A673 (cell line): ENCODE data around the gene ADM5. TPM values are rescaled to one million over a fixed set of nuclear protein-coding genes. Genes with fewer than 3 reads are reported as not detected.

Source experiments
- BruUV-seq: library from RNA; stranded (reverse); fragments of 400-500 nt; replicated peaks from 2 replicates; lab custom pipeline; 2021; lab: Mats Ljungman, UMichigan
- CTCF ChIA-PET: fragments of 300-600 bp; sonication (Branson Sonifier 250); formaldehyde crosslinking; loops from one replicate; lab custom pipeline; 2022; ENCODE audit warnings: antibody characterized with exemption; lab: Charles Lee
- POLR2A ChIA-PET: fragments of 300-600 bp; sonication (Branson Sonifier 250); formaldehyde crosslinking; loops from one replicate; lab custom pipeline; 2022; ENCODE audit warnings: antibody characterized with exemption; ENCODE audit not compliant: low non-redundant PET; lab: Charles Lee
- DNase-seq: peaks from one replicate; pipeline ENCODE4 v3.0.0-alpha.2; 2015; ENCODE audit warnings: low spot score
- H3K27ac ChIP-seq: fragments of 200-600 bp; sonication (generic); 2 replicates; pipeline ENCODE4 v1.5.1; 2016; ENCODE audit warnings: mixed run types, low read depth, mild to moderate bottlenecking, mixed read lengths, antibody characterized with exemption, low read length; ENCODE audit not compliant: poor library complexity, severe bottlenecking
- H3K27me3 ChIP-seq: fragments of 200-600 bp; sonication (generic); replicated peaks from 2 replicates; pipeline ENCODE4 v1.6.1; 2017; ENCODE audit warnings: mixed run types, low read depth, mild to moderate bottlenecking, mixed read lengths, antibody characterized with exemption, low read length; ENCODE audit not compliant: insufficient read depth, poor library complexity
- H3K36me3 ChIP-seq: fragments of 200-600 bp; sonication (generic); 2 replicates; pipeline ENCODE4 v1.6.1; 2016; ENCODE audit warnings: mixed run types, mild to moderate bottlenecking, mixed read lengths, antibody characterized with exemption, low read length; ENCODE audit not compliant: insufficient read depth, poor library complexity, severe bottlenecking
- H3K4me1 ChIP-seq: fragments of 200-600 bp; sonication (generic); 2 replicates; pipeline ENCODE4 v1.6.1; 2017; ENCODE audit warnings: mixed run types, mild to moderate bottlenecking, mixed read lengths, antibody characterized with exemption, low read length; ENCODE audit not compliant: insufficient read depth, poor library complexity, severe bottlenecking
- H3K4me3 ChIP-seq: fragments of 200-600 bp; sonication (generic); 2 replicates; pipeline ENCODE4 v1.5.1; 2016; ENCODE audit warnings: low read depth, mixed run types, mild to moderate bottlenecking, mixed read lengths, low read length; ENCODE audit not compliant: poor library complexity, severe bottlenecking
- H3K9me3 ChIP-seq: fragments of 200-600 bp; sonication (generic); 2 replicates; pipeline ENCODE4 v1.6.1; 2016; ENCODE audit warnings: mixed run types, low read depth, mild to moderate bottlenecking, mixed read lengths, antibody characterized with exemption, low read length; ENCODE audit not compliant: poor library complexity, severe bottlenecking
- EZH2 ChIP-seq: fragments of 200-600 bp; sonication (generic); IDR thresholded peaks from 2 replicates; pipeline ENCODE4 v1.6.1; 2017; ENCODE audit warnings: borderline replicate concordance, low read depth, mild to moderate bottlenecking, mixed read lengths, antibody characterized with exemption, low read length; ENCODE audit not compliant: poor library complexity, severe bottlenecking
- intact Hi-C: fragments of 100-400 bp; cut with micrococcal nuclease; formaldehyde crosslinking; loops from one replicate; pipeline ENCODE4 v1.10.0; 2022; ENCODE audit not compliant: unreplicated experiment
- total RNA-seq: library from RNA; stranded (reverse); gene quantifications from 2 replicates; pipeline ENCODE4 v1.2.3, GENCODE V29; 2021
- TF ChIP-seq, protein P1 (sequence below): fragments of 300-800, 200-600 bp; sonication (generic); conservative IDR thresholded peaks from 2 replicates; pipeline ENCODE4 v1.5.1; 2017; ENCODE audit warnings: low read depth, mild to moderate bottlenecking, antibody characterized with exemption, low read length, moderate library complexity, mixed read lengths

Gene ADM5
- total RNA-seq, 1 experiment from 2014 or later: 4.3 TPM

DNA sequence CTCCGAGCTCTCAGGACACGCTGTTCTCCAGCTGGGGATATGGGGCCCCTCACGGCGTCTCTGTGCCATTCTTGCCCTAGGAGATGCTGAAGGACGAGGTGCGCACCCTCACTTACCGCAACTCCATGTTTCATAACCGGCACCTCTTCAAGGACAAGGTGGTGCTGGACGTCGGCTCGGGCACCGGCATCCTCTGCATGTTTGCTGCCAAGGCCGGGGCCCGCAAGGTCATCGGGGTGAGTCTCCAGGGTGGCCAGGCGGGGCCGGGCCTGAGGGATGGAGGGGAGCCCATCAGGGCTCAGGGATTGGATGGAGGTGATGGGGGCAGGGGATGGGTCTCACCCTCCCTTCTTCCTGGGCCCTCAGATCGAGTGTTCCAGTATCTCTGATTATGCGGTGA is 7.6 kb upstream of the ADM5 start:
- no peak for DNase-seq
- H3K9me3 ChIP-seq: no peaks in the 10 kb centered on the region
- CTCF ChIA-PET: interaction anchor here (1.2 kb wide), 1 partner anchor 8 kb away, joined by 5 read pairs; the partner anchor contains the start of gene CPT1C
- H3K4me3 ChIP-seq: no peak overlapping the region
- intact Hi-C loops: no loop called here
- H3K36me3 ChIP-seq: peaks cover 51% of the 10 kb centered on the region
- no peaks in the 10 kb centered on the region for H3K27me3 ChIP-seq
- H3K27ac ChIP-seq: no peak overlapping the region
- peaks cover 26% of the 10 kb centered on the region for H3K4me1 ChIP-seq
- BruUV-seq: no TSS peak
- TF ChIP-seq EZH2: no peak
- TF ChIP-seq, protein P1, sequence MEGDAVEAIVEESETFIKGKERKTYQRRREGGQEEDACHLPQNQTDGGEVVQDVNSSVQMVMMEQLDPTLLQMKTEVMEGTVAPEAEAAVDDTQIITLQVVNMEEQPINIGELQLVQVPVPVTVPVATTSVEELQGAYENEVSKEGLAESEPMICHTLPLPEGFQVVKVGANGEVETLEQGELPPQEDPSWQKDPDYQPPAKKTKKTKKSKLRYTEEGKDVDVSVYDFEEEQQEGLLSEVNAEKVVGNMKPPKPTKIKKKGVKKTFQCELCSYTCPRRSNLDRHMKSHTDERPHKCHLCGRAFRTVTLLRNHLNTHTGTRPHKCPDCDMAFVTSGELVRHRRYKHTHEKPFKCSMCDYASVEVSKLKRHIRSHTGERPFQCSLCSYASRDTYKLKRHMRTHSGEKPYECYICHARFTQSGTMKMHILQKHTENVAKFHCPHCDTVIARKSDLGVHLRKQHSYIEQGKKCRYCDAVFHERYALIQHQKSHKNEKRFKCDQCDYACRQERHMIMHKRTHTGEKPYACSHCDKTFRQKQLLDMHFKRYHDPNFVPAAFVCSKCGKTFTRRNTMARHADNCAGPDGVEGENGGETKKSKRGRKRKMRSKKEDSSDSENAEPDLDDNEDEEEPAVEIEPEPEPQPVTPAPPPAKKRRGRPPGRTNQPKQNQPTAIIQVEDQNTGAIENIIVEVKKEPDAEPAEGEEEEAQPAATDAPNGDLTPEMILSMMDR: no peak
- POLR2A ChIA-PET: no interaction called here

DNA sequence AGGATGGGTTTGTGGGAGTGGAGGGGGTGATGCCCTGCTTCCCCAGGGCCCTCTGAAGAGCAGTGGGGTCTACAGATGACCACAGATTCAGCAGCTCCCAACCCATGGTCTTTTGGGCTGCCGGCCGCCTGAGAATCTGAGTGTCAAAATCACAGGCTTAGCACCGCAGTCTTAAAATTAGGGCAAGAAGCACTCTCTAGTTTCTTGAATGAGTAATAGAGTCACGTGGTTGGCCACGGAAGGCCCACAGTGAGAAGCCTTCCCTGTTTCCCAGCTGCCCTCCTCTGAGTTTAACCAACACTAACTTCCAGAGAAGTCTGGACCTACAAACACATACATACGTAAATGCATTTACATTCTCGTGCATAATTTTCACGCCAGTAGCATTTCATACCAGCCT is 7.1 kb upstream of the ADM5 start:
- no TSS peak for BruUV-seq
- no peak overlapping the region for H3K4me3 ChIP-seq
- no peak overlapping the region for H3K27ac ChIP-seq
- POLR2A ChIA-PET: no interaction called here
- intact Hi-C loops: no loop called here
- no peaks in the 10 kb centered on the region for H3K27me3 ChIP-seq
- H3K36me3 ChIP-seq: peaks cover 51% of the 10 kb centered on the region
- no peak for TF ChIP-seq EZH2
- TF ChIP-seq, protein P1: no peak
- peaks cover 31% of the 10 kb centered on the region for H3K4me1 ChIP-seq
- DNase-seq: no peak
- H3K9me3 ChIP-seq: no peaks in the 10 kb centered on the region
- CTCF ChIA-PET: no interaction called here

- H3K27ac ChIP-seq: no peak overlapping the region
- intact Hi-C loops: no loop called here
- BruUV-seq: no TSS peak
- ChIA-PET CTCF (no interaction called here), POLR2A (no interaction called here)
- peaks cover 42% of the 10 kb centered on the region for H3K4me1 ChIP-seq
- H3K4me3 ChIP-seq: no peak overlapping the region
- H3K27me3 ChIP-seq: no peaks in the 10 kb centered on the region
- peaks cover 53% of the 10 kb centered on the region for H3K36me3 ChIP-seq
- no peak for TF ChIP-seq EZH2
- no peaks in the 10 kb centered on the region for H3K9me3 ChIP-seq
- no peak for DNase-seq
Observed at GRCh38 chr19:49683814-49684250, 5.6 kb upstream of the ADM5 start.

DNA sequence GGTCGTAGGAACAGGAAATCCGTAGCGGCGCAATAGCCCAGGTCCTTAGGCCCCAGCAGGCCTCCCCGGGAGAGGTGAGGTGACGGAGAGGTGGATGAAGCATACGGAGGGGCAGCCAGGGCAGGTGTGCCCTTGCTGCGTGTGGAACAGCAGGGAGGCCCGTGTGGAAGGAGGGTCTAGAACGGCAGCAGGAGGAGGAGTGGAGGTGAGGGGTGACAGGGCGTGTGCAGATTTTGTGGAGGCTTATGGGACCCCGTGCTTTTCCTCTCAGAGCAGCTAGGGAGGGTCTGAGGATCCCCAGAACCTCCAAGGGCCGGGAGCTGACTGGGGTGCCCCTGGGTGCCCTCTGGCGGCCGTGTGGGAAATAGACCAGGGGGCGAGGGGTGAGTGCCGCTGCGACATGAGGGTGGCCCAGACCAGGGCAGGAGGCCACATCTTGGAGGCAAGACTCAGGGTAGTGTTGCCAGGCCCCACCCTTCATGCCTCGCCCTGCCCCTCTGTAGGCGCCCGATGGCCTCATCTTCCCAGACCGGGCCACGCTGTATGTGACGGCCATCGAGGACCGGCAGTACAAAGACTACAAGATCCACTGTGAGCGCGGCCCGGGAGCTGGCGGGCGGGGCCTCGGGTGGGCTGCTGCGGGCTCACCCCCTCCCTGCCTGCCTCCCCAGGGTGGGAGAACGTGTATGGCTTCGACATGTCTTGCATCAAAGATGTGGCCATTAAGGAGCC is 5.0 kb upstream of the ADM5 start:
- Histone ChIP-seq H3K9me3 (no peaks in the 10 kb centered on the region), H3K4me1 (peaks cover 44% of the 10 kb centered on the region), H3K27ac (peak overlapping the region; percentile 10), H3K27me3 (no peaks in the 10 kb centered on the region), H3K4me3 (no peak overlapping the region), H3K36me3 (peaks cover 58% of the 10 kb centered on the region)
- POLR2A ChIA-PET: no interaction called here
- BruUV-seq: no TSS peak
- peak; percentile 47 for DNase-seq
- CTCF ChIA-PET: interaction anchor here (0.5 kb wide), 1 partner anchor 38 kb away, joined by 4 read pairs; no protein-coding TSS in a partner anchor
- intact Hi-C loops: no loop called here
- TF ChIP-seq, protein P1: peak; percentile 63
- no peak for TF ChIP-seq EZH2
